Measurements from ENCODE around the gene NR1H2. TPM values are rescaled to one million over a fixed set of nuclear protein-coding genes. Genes with fewer than 3 reads are reported as not detected.
"Not testable (repeated sequence)": the region's sequence is repeated elsewhere in the genome, so short reads cannot be mapped to it uniquely, and the experiment has no call there.

The NR1H2 gene
- total RNA-seq, 1 experiment from 2014 or later, result 90.1 TPM

- peaks cover 24% of the 10 kb centered on the region for H3K36me3 ChIP-seq (replicated peaks; ENCODE audit: control insufficient read depth, insufficient read depth, low read length)
- DNase-seq, result no peak
- H3K4me3 ChIP-seq (ENCODE audit: insufficient read depth, low read depth, low read length), result no peak overlapping the region
- H3K27me3 ChIP-seq (ENCODE audit: control insufficient read depth, insufficient read depth, low read length), result no peaks in the 10 kb centered on the region
These were observed 3.3 kb downstream of the NR1H2 start for GRCh38 chr19:50379602-50380001.

- no peaks in the 10 kb centered on the region for H3K27me3 ChIP-seq (ENCODE audit: control insufficient read depth, insufficient read depth, low read length)
- peaks cover 24% of the 10 kb centered on the region for H3K36me3 ChIP-seq (replicated peaks; ENCODE audit: control insufficient read depth, insufficient read depth, low read length)
- no peak for DNase-seq
- no peak overlapping the region for H3K4me3 ChIP-seq (ENCODE audit: insufficient read depth, low read depth, low read length)
These were observed 3.9 kb downstream of the NR1H2 start for GRCh38 chr19:50380137-50380536.

- Histone ChIP-seq H3K36me3 (replicated peaks; ENCODE audit: control insufficient read depth, insufficient read depth, low read length) (peaks cover 24% of the 10 kb centered on the region), H3K27me3 (ENCODE audit: control insufficient read depth, insufficient read depth, low read length) (no peaks in the 10 kb centered on the region), H3K4me3 (ENCODE audit: insufficient read depth, low read depth, low read length) (no peak overlapping the region)
- no peak for DNase-seq
These were observed 4.5 kb downstream of the NR1H2 start for GRCh38 chr19:50380751-50381151.

- H3K36me3 ChIP-seq (replicated peaks; ENCODE audit: control insufficient read depth, insufficient read depth, low read length), result peaks cover 28% of the 10 kb centered on the region
- no peak overlapping the region for H3K4me3 ChIP-seq (ENCODE audit: insufficient read depth, low read depth, low read length)
- no peaks in the 10 kb centered on the region for H3K27me3 ChIP-seq (ENCODE audit: control insufficient read depth, insufficient read depth, low read length)
- no peak for DNase-seq
These were observed 5.8 kb downstream of the NR1H2 start for GRCh38 chr19:50381881-50382729.

- DNase-seq, result peak; percentile 73
- Histone ChIP-seq H3K4me3 (ENCODE audit: insufficient read depth, low read depth, low read length) (peak overlapping the region; percentile 58), H3K27me3 (ENCODE audit: control insufficient read depth, insufficient read depth, low read length) (no peaks in the 10 kb centered on the region), H3K36me3 (replicated peaks; ENCODE audit: control insufficient read depth, insufficient read depth, low read length) (peaks cover 33% of the 10 kb centered on the region)
These were observed 7.0 kb downstream of the NR1H2 start for GRCh38 chr19:50383001-50383851.

GRCh38 chr19:50383852-50384684 is 7.8 kb downstream of the NR1H2 start, which contains the start of gene POLD1:
Gene POLD1, plus strand, starts transcription at chr19:50384347. Its CDS starts 14,505 bp downstream, at chr19:50398852.
- Histone ChIP-seq H3K36me3 (replicated peaks; ENCODE audit: control insufficient read depth, insufficient read depth, low read length) (peaks cover 26% of the 10 kb centered on the region), H3K4me3 (ENCODE audit: insufficient read depth, low read depth, low read length) (peak within 1 kb of the TSS; percentile 58), H3K27me3 (ENCODE audit: control insufficient read depth, insufficient read depth, low read length) (no peaks in the 10 kb centered on the region)
- DNase-seq, result peak; percentile 100

- Histone ChIP-seq H3K36me3 (replicated peaks; ENCODE audit: control insufficient read depth, insufficient read depth, low read length) (peaks cover 19% of the 10 kb centered on the region), H3K27me3 (ENCODE audit: control insufficient read depth, insufficient read depth, low read length) (no peaks in the 10 kb centered on the region), H3K4me3 (ENCODE audit: insufficient read depth, low read depth, low read length) (peak overlapping the region; percentile 58)
- peak; percentile 49 for DNase-seq
These were observed 8.7 kb downstream of the NR1H2 start for GRCh38 chr19:50384685-50385535.

- Histone ChIP-seq H3K4me3 (ENCODE audit: insufficient read depth, low read depth, low read length) (no peak overlapping the region), H3K36me3 (replicated peaks; ENCODE audit: control insufficient read depth, insufficient read depth, low read length) (peaks cover 11% of the 10 kb centered on the region), H3K27me3 (ENCODE audit: control insufficient read depth, insufficient read depth, low read length) (no peaks in the 10 kb centered on the region)
- peak; percentile 19 for DNase-seq
These were observed 11.1 kb downstream of the NR1H2 start for GRCh38 chr19:50387176-50387867.

GRCh38 chr19:50387868-50388245 is 11.6 kb downstream of the NR1H2 start:
- peaks cover 12% of the 10 kb centered on the region for H3K36me3 ChIP-seq (replicated peaks; ENCODE audit: control insufficient read depth, insufficient read depth, low read length)
- DNase-seq, result no peak
- no peak overlapping the region for H3K4me3 ChIP-seq (ENCODE audit: insufficient read depth, low read depth, low read length)

GRCh38 chr19:50390295-50390694 is 14.0 kb downstream of the NR1H2 start:
- peaks cover 12% of the 10 kb centered on the region for H3K36me3 ChIP-seq (replicated peaks; ENCODE audit: control insufficient read depth, insufficient read depth, low read length)
- not testable (repeated sequence) for H3K4me3 ChIP-seq (ENCODE audit: insufficient read depth, low read depth, low read length); H3K27me3 ChIP-seq (ENCODE audit: control insufficient read depth, insufficient read depth, low read length); DNase-seq

More at GRCh38 chr19:50387868-50388245, 11.6 kb downstream of the NR1H2 start:
- H3K27me3 ChIP-seq (ENCODE audit: control insufficient read depth, insufficient read depth, low read length), result no peaks in the 10 kb centered on the region

- H3K4me3 ChIP-seq (ENCODE audit: insufficient read depth, low read depth, low read length); H3K27me3 ChIP-seq (ENCODE audit: control insufficient read depth, insufficient read depth, low read length); DNase-seq: not testable (repeated sequence)
- peaks cover 12% of the 10 kb centered on the region for H3K36me3 ChIP-seq (replicated peaks; ENCODE audit: control insufficient read depth, insufficient read depth, low read length)
These were observed 14.7 kb downstream of the NR1H2 start for GRCh38 chr19:50390952-50391351.

GRCh38 chr19:50392759-50393158 is 16.5 kb downstream of the NR1H2 start:
- Histone ChIP-seq H3K4me3 (ENCODE audit: insufficient read depth, low read depth, low read length) (no peak overlapping the region), H3K36me3 (replicated peaks; ENCODE audit: control insufficient read depth, insufficient read depth, low read length) (peaks cover 3% of the 10 kb centered on the region), H3K27me3 (ENCODE audit: control insufficient read depth, insufficient read depth, low read length) (no peaks in the 10 kb centered on the region)
- peak; percentile 8 for DNase-seq

GRCh38 chr19:50393589-50393988 is 17.3 kb downstream of the NR1H2 start:
- no peak for DNase-seq
- peaks cover 2% of the 10 kb centered on the region; the same call in 1 of the 2 replicates for H3K36me3 ChIP-seq (replicated peaks; ENCODE audit: control insufficient read depth, insufficient read depth, low read length)
- no peaks in the 10 kb centered on the region for H3K27me3 ChIP-seq (ENCODE audit: control insufficient read depth, insufficient read depth, low read length)
- H3K4me3 ChIP-seq (ENCODE audit: insufficient read depth, low read depth, low read length), result no peak overlapping the region

All from H7 (cell line).